C4-2B (cell line): ENCODE measurements around the gene ARHGAP45.

Experiments
- CTCF ChIP-seq: fragments of 450-650 bp; conservative IDR thresholded peaks from 2 replicates; pipeline ENCODE4 v1.5.1; 2017; ENCODE audit warnings: mild to moderate bottlenecking
- ZFX ChIP-seq: fragments of 450-650 bp; IDR thresholded peaks from 2 replicates; pipeline ENCODE4 v1.6.1; 2017

DNA sequence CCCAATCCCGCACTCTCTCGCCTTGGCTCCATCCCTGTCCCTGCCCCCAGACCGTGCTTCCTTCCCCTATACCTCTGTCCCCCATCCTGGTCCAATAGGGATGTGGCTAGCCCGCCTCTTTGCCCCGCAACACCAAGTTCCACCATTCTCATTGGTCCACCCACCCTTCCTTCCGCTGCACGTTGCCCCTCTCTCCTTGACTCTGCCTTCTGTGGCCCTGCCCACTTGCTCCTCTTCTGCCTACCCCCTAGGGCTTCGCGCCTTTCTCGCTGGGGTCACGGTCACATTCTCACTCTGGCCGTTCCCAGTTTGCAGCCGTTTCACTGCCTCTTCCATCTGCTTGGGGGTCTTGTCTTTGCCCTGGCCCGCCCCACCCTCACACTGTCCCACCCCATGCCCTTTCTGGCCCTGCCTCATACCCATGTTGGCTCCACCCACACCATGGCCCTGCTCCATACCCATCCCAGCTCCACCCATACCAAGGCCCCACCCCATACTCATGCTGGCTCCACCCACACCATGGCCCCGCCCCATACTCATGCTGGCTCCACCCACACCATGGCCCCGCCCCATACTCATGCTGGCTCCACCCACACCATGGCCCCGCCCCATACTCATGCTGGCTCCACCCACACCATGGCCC is 4.5 kb upstream of the ARHGAP45 start:
- TF ChIP-seq CTCF (no peak), ZFX (no peak)
